Measurements from ENCODE around the gene PTPRS.

DNA sequence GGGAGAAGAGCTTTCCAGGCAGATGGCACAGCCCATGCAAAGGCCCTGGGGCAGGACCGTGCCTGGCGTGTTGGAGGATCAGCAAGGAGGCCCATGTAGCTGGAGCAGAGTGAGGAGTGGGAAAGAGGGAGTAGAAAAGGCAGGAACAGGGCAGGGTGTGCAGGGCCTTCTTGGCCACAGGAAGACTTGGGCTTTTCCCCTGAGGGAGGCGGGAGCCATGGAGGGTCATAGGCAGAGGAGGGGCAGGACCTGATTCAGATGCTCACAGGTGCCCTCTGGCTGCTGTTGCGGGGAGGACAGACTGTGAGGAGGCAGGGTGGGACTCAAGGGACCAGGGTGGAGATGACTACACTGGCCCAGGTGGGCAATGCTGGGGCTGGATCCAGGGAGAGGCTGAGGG lies 13.8 kb upstream of the PTPRS start:
- TF ChIP-seq EZH2 (IDR thresholded peaks at IDR 0.05; ENCODE audit: insufficient read depth, low read length), result no peak
- TF ChIP-seq, protein P1, sequence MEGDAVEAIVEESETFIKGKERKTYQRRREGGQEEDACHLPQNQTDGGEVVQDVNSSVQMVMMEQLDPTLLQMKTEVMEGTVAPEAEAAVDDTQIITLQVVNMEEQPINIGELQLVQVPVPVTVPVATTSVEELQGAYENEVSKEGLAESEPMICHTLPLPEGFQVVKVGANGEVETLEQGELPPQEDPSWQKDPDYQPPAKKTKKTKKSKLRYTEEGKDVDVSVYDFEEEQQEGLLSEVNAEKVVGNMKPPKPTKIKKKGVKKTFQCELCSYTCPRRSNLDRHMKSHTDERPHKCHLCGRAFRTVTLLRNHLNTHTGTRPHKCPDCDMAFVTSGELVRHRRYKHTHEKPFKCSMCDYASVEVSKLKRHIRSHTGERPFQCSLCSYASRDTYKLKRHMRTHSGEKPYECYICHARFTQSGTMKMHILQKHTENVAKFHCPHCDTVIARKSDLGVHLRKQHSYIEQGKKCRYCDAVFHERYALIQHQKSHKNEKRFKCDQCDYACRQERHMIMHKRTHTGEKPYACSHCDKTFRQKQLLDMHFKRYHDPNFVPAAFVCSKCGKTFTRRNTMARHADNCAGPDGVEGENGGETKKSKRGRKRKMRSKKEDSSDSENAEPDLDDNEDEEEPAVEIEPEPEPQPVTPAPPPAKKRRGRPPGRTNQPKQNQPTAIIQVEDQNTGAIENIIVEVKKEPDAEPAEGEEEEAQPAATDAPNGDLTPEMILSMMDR (IDR thresholded peaks at IDR 0.05; ENCODE audit: insufficient read depth, low read depth, low read length), result no peak
